SK-N-SH (cell line): ENCODE results near the gene TTC38. TPM values are rescaled to one million over a fixed set of nuclear protein-coding genes. Genes with fewer than 3 reads are reported as not detected.

Source experiments
- CTCF ChIA-PET: fragments of 300-600, 350-600 bp; formaldehyde crosslinking; extraction: SDS; loops from one replicate; lab custom pipeline; 2021; lab: Yijun Ruan, JAX
- POLR2A ChIA-PET: fragments of 350-600 bp; sonication (Branson Sonifier 250); formaldehyde crosslinking; extraction: SDS; loops from one replicate; lab custom pipeline; 2020; ENCODE audit warnings: antibody characterized with exemption, inconsistent platforms; lab: Yijun Ruan, JAX
- DNase-seq: peaks from one replicate; pipeline ENCODE4 v3.0.0; 2012
- H2AFZ ChIP-seq: fragments of 200-600 bp; sonication (generic); 2 replicates; pipeline ENCODE4 v1.8.1; 2016; ENCODE audit warnings: antibody characterized with exemption, mild to moderate bottlenecking, low read depth
- H3F3A ChIP-seq: fragments of 200-600 bp; sonication (generic); replicated peaks from 2 replicates; pipeline ENCODE3; 2016; ENCODE audit warnings: antibody characterized with exemption, mild to moderate bottlenecking; ENCODE audit not compliant: insufficient read depth
- H3K27ac ChIP-seq, 2 experiments: fragments of 200-500 bp in 1 of 2; fragments of 200-600 bp in 1 of 2; sonication (Bioruptor generic) in 1 of 2; sonication (generic), shearing (Covaris generic) in 1 of 2; 2 replicates each; pipeline versions ENCODE4 v1.5.1 to v1.6.1; 2014 to 2016; ENCODE audit warnings: low read depth in 2 of 2, inconsistent platforms in 1 of 2, low read length in 1 of 2, mild to moderate bottlenecking in 1 of 2, mixed read lengths in 1 of 2
- H3K27me3 ChIP-seq: fragments of 200-600 bp; sonication (generic), shearing (Covaris generic); 2 replicates; pipeline ENCODE4 v1.6.1; 2016; ENCODE audit warnings: mixed run types; ENCODE audit not compliant: insufficient read depth
- H3K36me3 ChIP-seq, 2 experiments: fragments of 200-500 bp in 1 of 2; fragments of 200-600 bp in 1 of 2; sonication (Bioruptor generic) in 1 of 2; sonication (generic) in 1 of 2; replicated peaks in 1 of 2; 2 replicates each; pipeline versions ENCODE3 to v1.5.1; 2014 to 2016; ENCODE audit warnings: low read length in 1 of 2, mild to moderate bottlenecking in 1 of 2; ENCODE audit not compliant: insufficient read depth in 2 of 2, control insufficient read depth in 1 of 2
- H3K4me1 ChIP-seq, 2 experiments: fragments of 200-500 bp in 1 of 2; fragments of 200-600 bp in 1 of 2; sonication (Bioruptor generic) in 1 of 2; sonication (generic), shearing (Covaris generic) in 1 of 2; 2 replicates each; pipeline versions ENCODE4 v1.5.1 to v1.6.1; 2014 to 2016; ENCODE audit warnings: low read depth in 1 of 2, low read length in 1 of 2, mixed run types in 1 of 2; ENCODE audit not compliant: insufficient read depth in 2 of 2, control insufficient read depth in 1 of 2
- H3K4me2 ChIP-seq: fragments of 200-600 bp; sonication (generic), shearing (Covaris generic); 2 replicates; pipeline ENCODE4 v1.6.1; 2017; ENCODE audit warnings: mixed run types
- H3K4me3 ChIP-seq, 2 experiments: fragments of 200-500 bp in 1 of 2; fragments of 200-600 bp in 1 of 2; sonication (Bioruptor generic) in 1 of 2; sonication (generic), shearing (Covaris generic) in 1 of 2; 2 replicates each; pipeline versions ENCODE4 v1.5.1 to v1.8.1; 2014 to 2016; ENCODE audit warnings: low read depth in 2 of 2, inconsistent platforms in 1 of 2, low read length in 1 of 2, mild to moderate bottlenecking in 1 of 2, mixed read lengths in 1 of 2, moderate library complexity in 1 of 2
- H3K79me2 ChIP-seq: fragments of 200-600 bp; sonication (generic); 2 replicates; pipeline ENCODE4 v1.8.1; 2017; ENCODE audit warnings: mild to moderate bottlenecking; ENCODE audit not compliant: insufficient read depth
- H3K9ac ChIP-seq: fragments of 200-600 bp; sonication (generic); 2 replicates; pipeline ENCODE4 v1.6.1; 2017; ENCODE audit warnings: mixed run types
- H3K9me2 ChIP-seq: fragments of 200-600 bp; sonication (generic); 2 replicates; pipeline ENCODE4 v1.6.1; 2017; ENCODE audit warnings: mixed run types
- H3K9me3 ChIP-seq: fragments of 200-600 bp; sonication (generic); 2 replicates; pipeline ENCODE4 v1.6.1; 2017; ENCODE audit warnings: mixed run types, mild to moderate bottlenecking, moderate library complexity
- H4K20me1 ChIP-seq: fragments of 200-600 bp; sonication (generic); 2 replicates; pipeline ENCODE4 v1.6.1; 2017; ENCODE audit warnings: mild to moderate bottlenecking, mixed run types; ENCODE audit not compliant: insufficient read depth
- CHD2 ChIP-seq: fragments of 150-350 bp; IDR thresholded peaks from 2 replicates; pipeline ENCODE4 v1.6.1; 2018; ENCODE audit warnings: low read length; ENCODE audit not compliant: partially characterized antibody
- EP300 ChIP-seq, 2 experiments: IDR thresholded peaks; 2 replicates each; pipeline versions ENCODE4 v1.4.0 to v1.6.1; 2012; ENCODE audit warnings: borderline replicate concordance in 1 of 2, low read depth in 1 of 2, low read length in 1 of 2
- EZH2phosphoT487 ChIP-seq: fragments of 200-600 bp; sonication (generic); IDR thresholded peaks from 2 replicates; pipeline ENCODE4 v1.6.1; 2017; ENCODE audit warnings: low read depth, mixed run types, mild to moderate bottlenecking, antibody characterized with exemption, moderate library complexity, borderline replicate concordance
- FOSL2 ChIP-seq: IDR thresholded peaks from 2 replicates; pipeline ENCODE4 v1.4.0; 2012; ENCODE audit warnings: low read depth, mild to moderate bottlenecking, moderate library complexity, borderline replicate concordance
- FOXJ3 ChIP-seq: sonication (generic); formaldehyde crosslinking; IDR thresholded peaks from 2 replicates; pipeline ENCODE4 v1.5.1; 2020; ENCODE audit warnings: mild to moderate bottlenecking, missing genetic modification reagents
- FOXM1 ChIP-seq: IDR thresholded peaks from 2 replicates; pipeline ENCODE4 v1.4.0; 2012; ENCODE audit warnings: low read depth, mild to moderate bottlenecking
- GABPA ChIP-seq: IDR thresholded peaks from 2 replicates; pipeline ENCODE4 v1.4.0; 2012; ENCODE audit warnings: low read depth, mild to moderate bottlenecking
- GATA2 ChIP-seq: sonication (generic); formaldehyde crosslinking; IDR thresholded peaks from 2 replicates; pipeline ENCODE4 v1.5.0; 2020; ENCODE audit warnings: mild to moderate bottlenecking, missing genetic modification reagents
- JUND ChIP-seq: IDR thresholded peaks from 2 replicates; pipeline ENCODE4 v1.4.0; 2012
- MAX ChIP-seq: IDR thresholded peaks from 2 replicates; pipeline ENCODE4 v1.4.0; 2012; ENCODE audit warnings: low read depth
- MEF2A ChIP-seq: IDR thresholded peaks from 2 replicates; pipeline ENCODE4 v1.4.0; 2012; ENCODE audit warnings: low read depth, borderline replicate concordance
- MXI1 ChIP-seq: IDR thresholded peaks from 2 replicates; pipeline ENCODE4 v1.6.1; 2012; ENCODE audit warnings: mild to moderate bottlenecking, low read depth, low read length, improper control_type of control experiment
- NFIC ChIP-seq: IDR thresholded peaks from 2 replicates; pipeline ENCODE4 v1.4.0; 2012; ENCODE audit warnings: borderline replicate concordance
- NRF1 ChIP-seq: IDR thresholded peaks from 2 replicates; pipeline ENCODE4 v1.6.1; 2012; ENCODE audit warnings: low read depth, mild to moderate bottlenecking, low read length
- POLR2AphosphoS5 ChIP-seq: IDR thresholded peaks from 2 replicates; pipeline ENCODE4 v1.6.1; 2012; ENCODE audit warnings: low read depth, low read length
- RAD21 ChIP-seq: IDR thresholded peaks from 2 replicates; pipeline ENCODE4 v1.6.1; 2012; ENCODE audit warnings: mild to moderate bottlenecking, low read length
- RCOR1 ChIP-seq: fragments of 150-350 bp; IDR thresholded peaks from 2 replicates; pipeline ENCODE4 v1.6.1; 2017; ENCODE audit warnings: antibody characterized with exemption, low read length
- RFX5 ChIP-seq: IDR thresholded peaks from 2 replicates; pipeline ENCODE4 v1.6.1; 2012; ENCODE audit warnings: mild to moderate bottlenecking, improper control_type of control experiment, low read length
- RXRA ChIP-seq: IDR thresholded peaks from 2 replicates; pipeline ENCODE4 v1.4.0; 2012; ENCODE audit warnings: low read depth, mild to moderate bottlenecking, borderline replicate concordance
- SIN3A ChIP-seq: IDR thresholded peaks from 2 replicates; pipeline ENCODE4 v1.6.1; 2012; ENCODE audit warnings: low read depth, mild to moderate bottlenecking, low read length, moderate library complexity, borderline replicate concordance
- TAF1 ChIP-seq: IDR thresholded peaks from 2 replicates; pipeline ENCODE4 v1.6.1; 2012; ENCODE audit warnings: low read depth, mild to moderate bottlenecking, low read length, moderate library complexity, borderline replicate concordance
- TCF12 ChIP-seq: IDR thresholded peaks from 2 replicates; pipeline ENCODE4 v1.4.0; 2012
- TEAD4 ChIP-seq: IDR thresholded peaks from 2 replicates; pipeline ENCODE4 v1.4.0; 2012; ENCODE audit warnings: mild to moderate bottlenecking, borderline replicate concordance; ENCODE audit not compliant: insufficient read depth
- USF2 ChIP-seq: fragments of 150-350 bp; IDR thresholded peaks from 2 replicates; pipeline ENCODE4 v1.6.1; 2017; ENCODE audit warnings: antibody characterized with exemption, low read length, low read depth, borderline replicate concordance
- WGBS: methylation state at CpG from one replicate; pipeline ENCODE4 v1.1.6; 2017; ENCODE audit warnings: low lambda C conversion rate; 5-methylcytosine and 5-hydroxymethylcytosine counted together
- polyA plus RNA-seq, 3 experiments: library from polyadenylated mRNA; depleted of rRNA; stranded (reverse); fragments of >200 nt; gene quantifications; 2 replicates each; pipeline ENCODE4 v1.2.3, GENCODE V29; 2012
- TF ChIP-seq, protein P1 (sequence below): IDR thresholded peaks from 2 replicates; pipeline ENCODE4 v1.6.1; 2012; ENCODE audit warnings: mild to moderate bottlenecking, low read depth, low read length, moderate library complexity
- TF ChIP-seq, protein P2 (sequence below): fragments of 150-350 bp; IDR thresholded peaks from 2 replicates; pipeline ENCODE4 v1.6.1; 2016; ENCODE audit warnings: mild to moderate bottlenecking, low read depth, low read length
- TF ChIP-seq, protein P3 (sequence below): IDR thresholded peaks from 2 replicates; pipeline ENCODE4 v1.4.0; 2012; ENCODE audit warnings: low read depth, borderline replicate concordance

Gene TTC38
- polyA plus RNA-seq, 1 of the 3 experiments (the other 2 are of a cell fraction) = 24.0 TPM

GRCh38 chr22:46296257-46297150 lies 28.7 kb downstream of the TTC38 start, which contains the start of gene GTSE1:
GTSE1 (plus strand) TSS chr22:46296870; CDS start chr22:46297401, 531 bp downstream.
- Histone ChIP-seq H3K9me2 (no peaks in the 10 kb centered on the region), H3K4me2 (peak within 1 kb of the TSS; percentile 97), H3K9me3 (no peaks in the 10 kb centered on the region), H3K27me3 (no peaks in the 10 kb centered on the region), H3F3A (peaks cover 4% of the 10 kb centered on the region), H3K79me2 (peaks cover 47% of the 10 kb centered on the region), H3K4me3 (peak within 1 kb of the TSS; percentile 75 to 82), H2AFZ (peak within 1 kb of the TSS; percentile 90), H3K9ac (peak within 1 kb of the TSS; percentile 81), H3K36me3 (peaks cover 8 to 13% of the 10 kb centered on the region in 2 experiments), H3K4me1 (peaks cover 5 to 21% of the 10 kb centered on the region in 2 experiments; a peak in 3 of 4 replicates), H4K20me1 (no peaks in the 10 kb centered on the region), H3K27ac (peak within 1 kb of the TSS; percentile 74 to 90)
- WGBS = 4% methylated on average over 29 of the region's 76 CpGs
- ChIA-PET POLR2A (interaction anchor here (0.5 to 1.6 kb wide), 7 partner anchors 8 to 289 kb away, joined by 3 to 8 read pairs (median 4); partner anchors contain the start of gene TTC38), CTCF (interaction anchor here (0.8 to 5.8 kb wide), 7 partner anchors 10 to 302 kb away, joined by 3 to 45 read pairs (median 4); no protein-coding TSS in a partner anchor)
- peak; percentile 99 for DNase-seq
- TF ChIP-seq NFIC (no peak), MXI1 (peak; percentile 85), RFX5 (no peak), POLR2AphosphoS5 (peak; percentile 82), RXRA (no peak), EP300 (IDR thresholded peaks at IDR 0.05; ENCODE audit: borderline replicate concordance in 1 of 2, low read depth in 1 of 2, low read length in 1 of 2) (no peak), TCF12 (no peak), TEAD4 (no peak), FOXM1 (peak; percentile 100), NRF1 (peak; percentile 90), RAD21 (peak; percentile 69), SIN3A (peak; percentile 98), MAX (peak; percentile 45), GABPA (peak; percentile 63), EZH2phosphoT487 (no peak), TAF1 (peak; percentile 65; the same call in 1 of the 2 replicates), GATA2 (CRISPR knock-in tag) (no peak), CHD2 (peak; percentile 89), JUND (no peak), RCOR1 (peak; percentile 56; the same call in 1 of the 2 replicates), USF2 (no peak), MEF2A (no peak), FOSL2 (no peak), FOXJ3 (no peak)
- TF ChIP-seq, protein P1, sequence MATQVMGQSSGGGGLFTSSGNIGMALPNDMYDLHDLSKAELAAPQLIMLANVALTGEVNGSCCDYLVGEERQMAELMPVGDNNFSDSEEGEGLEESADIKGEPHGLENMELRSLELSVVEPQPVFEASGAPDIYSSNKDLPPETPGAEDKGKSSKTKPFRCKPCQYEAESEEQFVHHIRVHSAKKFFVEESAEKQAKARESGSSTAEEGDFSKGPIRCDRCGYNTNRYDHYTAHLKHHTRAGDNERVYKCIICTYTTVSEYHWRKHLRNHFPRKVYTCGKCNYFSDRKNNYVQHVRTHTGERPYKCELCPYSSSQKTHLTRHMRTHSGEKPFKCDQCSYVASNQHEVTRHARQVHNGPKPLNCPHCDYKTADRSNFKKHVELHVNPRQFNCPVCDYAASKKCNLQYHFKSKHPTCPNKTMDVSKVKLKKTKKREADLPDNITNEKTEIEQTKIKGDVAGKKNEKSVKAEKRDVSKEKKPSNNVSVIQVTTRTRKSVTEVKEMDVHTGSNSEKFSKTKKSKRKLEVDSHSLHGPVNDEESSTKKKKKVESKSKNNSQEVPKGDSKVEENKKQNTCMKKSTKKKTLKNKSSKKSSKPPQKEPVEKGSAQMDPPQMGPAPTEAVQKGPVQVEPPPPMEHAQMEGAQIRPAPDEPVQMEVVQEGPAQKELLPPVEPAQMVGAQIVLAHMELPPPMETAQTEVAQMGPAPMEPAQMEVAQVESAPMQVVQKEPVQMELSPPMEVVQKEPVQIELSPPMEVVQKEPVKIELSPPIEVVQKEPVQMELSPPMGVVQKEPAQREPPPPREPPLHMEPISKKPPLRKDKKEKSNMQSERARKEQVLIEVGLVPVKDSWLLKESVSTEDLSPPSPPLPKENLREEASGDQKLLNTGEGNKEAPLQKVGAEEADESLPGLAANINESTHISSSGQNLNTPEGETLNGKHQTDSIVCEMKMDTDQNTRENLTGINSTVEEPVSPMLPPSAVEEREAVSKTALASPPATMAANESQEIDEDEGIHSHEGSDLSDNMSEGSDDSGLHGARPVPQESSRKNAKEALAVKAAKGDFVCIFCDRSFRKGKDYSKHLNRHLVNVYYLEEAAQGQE = no peak
- TF ChIP-seq, protein P2, sequence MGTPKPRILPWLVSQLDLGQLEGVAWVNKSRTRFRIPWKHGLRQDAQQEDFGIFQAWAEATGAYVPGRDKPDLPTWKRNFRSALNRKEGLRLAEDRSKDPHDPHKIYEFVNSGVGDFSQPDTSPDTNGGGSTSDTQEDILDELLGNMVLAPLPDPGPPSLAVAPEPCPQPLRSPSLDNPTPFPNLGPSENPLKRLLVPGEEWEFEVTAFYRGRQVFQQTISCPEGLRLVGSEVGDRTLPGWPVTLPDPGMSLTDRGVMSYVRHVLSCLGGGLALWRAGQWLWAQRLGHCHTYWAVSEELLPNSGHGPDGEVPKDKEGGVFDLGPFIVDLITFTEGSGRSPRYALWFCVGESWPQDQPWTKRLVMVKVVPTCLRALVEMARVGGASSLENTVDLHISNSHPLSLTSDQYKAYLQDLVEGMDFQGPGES = peak; percentile 31; the same call in 1 of the 2 replicates
- TF ChIP-seq, protein P3, sequence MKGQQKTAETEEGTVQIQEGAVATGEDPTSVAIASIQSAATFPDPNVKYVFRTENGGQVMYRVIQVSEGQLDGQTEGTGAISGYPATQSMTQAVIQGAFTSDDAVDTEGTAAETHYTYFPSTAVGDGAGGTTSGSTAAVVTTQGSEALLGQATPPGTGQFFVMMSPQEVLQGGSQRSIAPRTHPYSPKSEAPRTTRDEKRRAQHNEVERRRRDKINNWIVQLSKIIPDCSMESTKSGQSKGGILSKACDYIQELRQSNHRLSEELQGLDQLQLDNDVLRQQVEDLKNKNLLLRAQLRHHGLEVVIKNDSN = no peak
